Measurements from ENCODE around the gene FCHO1. TPM values are rescaled to one million over a fixed set of nuclear protein-coding genes. Genes with fewer than 3 reads are reported as not detected.
"Not testable (repeated sequence)": the region's sequence is repeated elsewhere in the genome, so short reads cannot be mapped to it uniquely, and the experiment has no call there.

The FCHO1 gene
- total RNA-seq, 2 experiments from 2014 or later: 36.9 to 38.5 TPM

DNA sequence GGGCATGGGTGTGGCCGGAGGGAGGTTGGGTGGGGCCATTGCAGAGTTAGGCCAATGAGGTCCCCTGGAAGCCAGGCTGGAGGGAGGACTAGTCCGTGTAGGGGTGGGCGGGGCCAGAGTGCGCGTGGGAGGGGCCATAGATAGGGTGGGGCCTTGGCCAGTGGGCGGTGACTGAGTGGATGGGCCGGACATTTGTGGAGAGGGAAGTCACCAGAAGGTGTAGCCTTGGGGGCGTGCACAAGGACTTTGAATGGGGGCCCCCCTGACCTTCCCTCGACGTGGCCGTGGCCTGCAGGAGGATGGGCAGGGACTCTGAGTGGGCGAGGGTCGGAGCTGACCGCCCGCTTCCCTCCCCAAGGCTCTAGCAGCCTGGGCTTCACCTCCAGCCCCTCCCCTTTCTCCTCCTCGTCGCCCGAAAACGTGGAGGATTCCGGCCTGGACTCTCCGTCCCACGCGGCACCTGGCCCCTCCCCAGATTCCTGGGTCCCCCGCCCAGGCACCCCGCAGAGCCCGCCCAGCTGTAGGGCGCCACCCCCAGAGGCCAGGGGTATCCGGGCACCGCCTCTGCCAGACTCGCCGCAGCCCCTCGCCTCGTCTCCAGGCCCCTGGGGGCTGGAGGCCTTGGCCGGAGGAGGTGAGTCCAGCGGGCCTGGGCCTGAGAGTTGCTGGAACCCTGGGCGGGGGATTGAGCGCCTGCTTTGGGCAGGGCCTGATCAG lies 27.1 kb downstream of the FCHO1 start:
- ChIA-PET CTCF (no interaction called here), POLR2A (interaction anchor here (0.6 kb wide), 1 partner anchor 440 kb away, joined by 4 read pairs; no protein-coding TSS in a partner anchor)

DNA sequence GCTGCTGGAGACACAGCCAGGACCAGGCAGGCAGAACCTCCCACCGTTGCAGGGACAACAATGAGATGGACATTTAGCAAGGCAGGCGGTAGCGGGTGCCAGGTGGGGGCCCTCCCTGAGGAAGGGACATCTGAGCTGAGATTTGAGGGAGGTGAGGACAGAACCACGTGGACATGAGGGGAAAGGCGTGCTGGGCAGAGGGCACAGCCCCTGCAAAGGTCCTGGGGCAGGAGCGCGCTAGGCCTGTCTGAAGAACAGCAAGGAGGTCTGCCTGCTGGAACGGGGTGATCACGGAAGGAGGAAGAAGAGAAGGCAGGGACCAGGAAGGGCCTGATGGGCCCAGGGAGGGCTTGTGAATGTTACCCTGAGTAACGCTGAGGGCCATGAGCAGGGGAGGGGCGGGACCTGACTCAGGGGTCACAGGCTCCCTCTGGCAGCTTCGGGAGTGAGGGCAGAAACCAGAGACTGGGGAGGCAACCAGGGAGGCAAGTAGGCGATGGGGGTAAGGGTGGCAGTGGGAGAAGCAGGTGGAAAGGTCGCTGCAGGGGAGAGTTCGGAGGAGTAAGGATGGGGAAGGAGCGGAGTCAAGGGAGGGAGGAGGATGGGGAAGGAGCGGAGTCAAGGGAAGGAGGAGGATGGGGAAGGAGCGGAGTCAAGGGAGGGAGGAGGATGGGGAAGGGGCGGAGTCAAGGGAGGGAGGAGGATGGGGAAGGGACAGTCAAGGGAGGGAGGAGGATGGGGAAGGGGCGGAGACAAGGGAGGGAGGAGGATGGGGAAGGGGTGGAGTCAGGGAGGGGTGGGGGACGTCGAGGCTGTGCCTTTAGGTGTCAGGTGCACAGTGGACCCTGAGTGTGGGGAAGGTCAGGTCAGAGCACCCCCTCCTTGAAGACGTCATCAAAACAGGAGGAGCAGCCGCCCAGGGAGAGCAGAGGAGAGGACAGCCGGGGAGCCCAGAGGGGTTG lies 28.0 kb downstream of the FCHO1 start:
- CTCF ChIA-PET: interaction anchor here (1.3 kb wide), 1 partner anchor 98 kb away, joined by 4 read pairs; no protein-coding TSS in a partner anchor
- POLR2A ChIA-PET: no interaction called here

DNA sequence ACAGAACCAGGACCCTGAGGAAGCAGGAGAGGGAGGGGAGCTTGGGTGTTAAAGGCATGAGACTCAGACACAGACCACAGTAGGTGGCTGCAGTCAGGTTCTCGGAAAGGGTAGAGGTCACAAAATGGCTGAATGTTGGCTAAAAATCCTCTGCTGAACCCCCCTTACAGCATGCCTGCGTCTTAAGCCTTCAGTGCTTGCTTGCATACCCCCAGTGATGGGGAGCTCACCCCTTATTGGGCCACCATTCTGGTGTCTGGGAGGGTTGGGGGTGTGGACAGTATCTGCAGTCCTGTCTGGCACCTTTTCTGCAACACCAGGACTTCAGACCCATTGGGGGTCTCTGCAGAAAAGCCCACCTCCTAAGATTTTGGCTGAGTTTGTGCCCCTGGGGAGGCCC lies 29.5 kb downstream of the FCHO1 start:
- ChIA-PET POLR2A (interaction anchor here (0.6 kb wide), 1 partner anchor 911 kb away, joined by 3 read pairs; no protein-coding TSS in a partner anchor), CTCF (interaction anchor here (1.3 kb wide), 1 partner anchor 99 kb away, joined by 4 read pairs; no protein-coding TSS in a partner anchor)

DNA sequence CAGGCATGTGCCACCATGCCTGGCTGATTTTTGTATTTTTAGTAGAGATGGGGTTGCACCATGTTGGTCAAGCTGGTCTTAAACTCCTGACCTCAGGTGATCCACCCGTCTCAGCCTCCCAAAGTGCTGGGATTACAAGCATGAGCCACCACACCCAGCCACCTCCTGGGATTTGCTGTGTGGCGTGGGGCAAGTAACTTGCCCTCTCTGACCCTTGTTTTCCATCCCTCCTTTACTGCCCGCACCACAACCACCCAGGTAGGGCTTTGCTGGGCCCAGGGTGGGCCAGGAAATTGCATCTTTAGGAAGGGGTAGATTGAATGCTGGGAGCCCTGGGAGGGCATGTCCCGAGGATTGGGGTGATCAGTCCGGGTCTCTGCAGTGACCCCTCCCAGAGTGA lies 32.4 kb downstream of the FCHO1 start:
- POLR2A ChIA-PET: not testable (repeated sequence)
- CTCF ChIA-PET: interaction anchor here (0.6 to 2.6 kb wide), 10 partner anchors 17 to 622 kb away, joined by 3 to 6 read pairs (median 4); partner anchors contain the start of gene RPL18A

DNA sequence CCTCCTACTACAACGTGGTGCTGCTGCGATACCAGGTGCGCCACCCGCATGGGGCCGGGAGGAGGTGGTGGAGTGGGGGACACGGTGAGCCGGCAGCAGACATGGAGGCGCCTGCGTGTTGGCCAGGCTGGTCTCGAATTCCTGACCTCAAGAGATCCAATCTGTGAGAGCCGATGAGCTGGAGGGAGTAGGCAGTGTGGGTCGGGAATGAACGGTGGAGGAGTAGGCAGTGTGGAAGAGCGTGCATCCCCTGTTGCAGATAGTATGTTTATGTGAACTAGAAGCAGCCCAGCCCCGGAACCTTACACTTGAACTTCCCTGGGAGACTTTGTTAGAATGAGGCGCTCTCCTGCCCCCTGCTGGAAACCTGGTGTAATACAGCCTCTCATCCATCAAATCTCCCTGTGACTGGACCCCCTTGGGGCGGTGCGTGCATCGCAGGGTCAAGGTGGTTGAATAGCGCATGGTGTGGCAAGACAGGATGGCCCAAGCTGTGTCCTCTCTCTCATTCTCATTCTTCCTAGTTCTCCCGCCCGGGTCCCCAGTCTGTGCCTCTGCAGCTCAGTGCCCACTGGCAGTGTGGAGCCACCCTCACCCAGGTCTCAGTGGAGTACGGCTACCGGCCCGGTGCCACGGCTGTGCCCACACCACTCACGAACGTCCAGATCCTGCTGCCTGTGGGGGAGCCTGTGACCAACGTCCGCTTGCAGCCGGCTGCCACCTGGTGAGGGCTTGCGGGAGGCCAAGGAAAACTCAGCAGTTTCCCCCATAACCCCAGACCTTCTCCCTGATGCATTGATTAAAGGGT lies 33.1 kb downstream of the FCHO1 start:
- CTCF ChIA-PET: interaction anchor here (0.8 to 2.6 kb wide), 13 partner anchors 18 to 162 kb away, joined by 3 to 6 read pairs (median 3); partner anchors contain the start of gene RPL18A
- POLR2A ChIA-PET: no interaction called here

DNA sequence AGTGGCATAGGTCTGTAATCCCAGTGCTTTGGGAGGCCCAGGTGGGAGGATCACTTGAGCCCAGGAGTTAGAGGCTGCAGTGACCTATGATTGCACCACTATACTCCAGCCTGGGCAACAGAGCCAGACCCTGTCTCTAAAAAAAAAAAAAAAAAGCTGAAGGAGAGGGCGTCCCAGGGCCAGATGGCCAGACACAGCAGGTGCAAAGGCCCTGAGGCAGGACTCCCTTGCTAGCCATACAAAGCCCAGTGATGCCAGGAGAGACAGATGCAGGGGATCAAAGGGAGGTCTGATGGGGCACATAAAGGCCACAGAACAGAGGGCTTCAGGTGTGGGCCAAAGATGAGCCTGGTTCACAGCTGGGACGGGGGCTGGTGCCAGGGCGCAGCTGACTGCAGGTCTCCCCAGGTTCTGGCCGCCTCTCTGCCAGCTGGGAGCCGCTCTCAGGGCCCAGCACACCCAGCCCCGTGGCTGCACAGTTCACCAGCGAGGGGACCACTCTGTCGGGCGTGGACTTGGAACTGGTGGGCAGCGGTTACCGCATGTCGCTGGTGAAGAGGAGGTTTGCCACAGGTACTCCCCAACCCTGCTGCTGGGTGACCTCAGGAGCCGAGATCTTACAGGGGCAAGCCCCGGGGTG lies 36.1 kb downstream of the FCHO1 start:
- ChIA-PET CTCF (interaction anchor here (0.7 kb wide), 1 partner anchor 22 kb away, joined by 3 read pairs; no protein-coding TSS in a partner anchor), POLR2A (interaction anchor here (0.7 kb wide), 2 partner anchors 41 to 252 kb away, joined by 3 read pairs; no protein-coding TSS in a partner anchor)

DNA sequence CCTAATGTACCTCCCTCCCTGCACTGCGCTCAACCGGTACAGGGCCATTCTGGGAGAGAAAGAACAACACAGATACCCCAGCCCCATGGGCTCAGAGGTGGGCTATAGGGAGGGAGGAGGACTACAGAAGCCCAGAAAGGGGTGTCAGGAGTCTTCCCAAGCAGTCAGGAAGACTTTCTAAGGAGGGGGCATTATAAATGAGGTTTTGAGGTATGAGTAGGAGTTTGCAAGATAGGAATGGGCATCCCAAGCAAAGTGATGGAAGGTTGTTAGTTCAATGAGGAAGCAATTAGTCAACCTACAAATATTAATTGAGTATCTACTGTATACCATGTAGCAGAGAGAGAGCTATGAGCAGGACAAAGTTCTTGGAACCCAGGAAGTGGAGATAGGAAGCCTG lies 37.4 kb downstream of the FCHO1 start:
- ChIA-PET POLR2A (no interaction called here), CTCF (no interaction called here)

DNA sequence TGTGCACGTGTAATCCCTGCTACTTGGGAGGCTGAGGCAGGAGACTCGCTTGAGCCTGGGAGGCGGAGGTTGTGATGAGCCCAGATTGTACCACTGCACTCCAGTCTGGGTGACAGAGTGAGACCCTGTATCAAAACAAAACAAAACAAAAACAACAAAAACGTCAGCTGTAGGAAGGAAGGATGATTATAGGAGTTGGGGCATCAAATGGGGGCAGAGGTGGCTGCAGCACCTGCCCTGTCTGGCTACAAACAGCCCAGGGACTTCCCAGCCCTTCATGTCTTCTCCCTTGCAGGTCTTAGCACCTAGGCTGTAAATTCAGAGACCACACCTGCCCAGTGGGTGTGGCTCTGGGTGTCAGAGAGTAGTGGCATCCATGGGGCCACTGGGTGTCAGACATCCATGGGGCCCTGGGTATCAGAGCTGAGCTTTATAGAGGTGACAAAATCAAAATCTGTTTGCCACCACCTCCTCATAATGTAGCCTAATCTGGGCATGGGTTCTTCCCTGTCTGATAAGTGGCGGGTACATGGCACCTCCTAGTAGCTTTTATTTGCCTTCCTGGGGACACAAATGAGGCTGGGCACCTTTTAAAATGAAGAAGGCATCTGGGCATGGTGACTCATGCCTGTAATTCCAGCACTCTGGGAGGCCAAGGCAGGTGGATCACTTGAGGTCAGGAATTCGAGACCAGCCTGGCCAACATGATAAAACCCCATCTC lies 38.9 kb downstream of the FCHO1 start:
- CTCF ChIA-PET: interaction anchor here (0.6 kb wide), 1 partner anchor 14 kb away, joined by 3 read pairs; no protein-coding TSS in a partner anchor
- POLR2A ChIA-PET: no interaction called here

DNA sequence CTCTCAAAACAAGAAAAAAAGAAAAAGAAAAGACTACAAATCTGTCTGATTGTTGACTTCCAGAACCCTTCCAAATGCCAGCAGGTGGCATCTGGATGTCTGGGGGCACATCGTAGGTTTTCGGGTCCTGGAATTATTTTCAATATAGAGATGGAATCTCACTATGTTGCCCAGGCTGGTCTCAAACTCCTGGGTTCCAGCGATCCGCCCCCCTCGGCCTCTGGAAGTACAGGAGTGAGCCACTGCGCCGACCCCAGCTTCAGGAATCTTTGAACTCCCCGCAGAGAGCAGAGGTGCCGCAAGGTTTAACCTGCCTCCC lies 43.1 kb downstream of the FCHO1 start:
- ChIA-PET CTCF (interaction anchor here (1.3 kb wide), 1 partner anchor 11 kb away, joined by 3 read pairs; no protein-coding TSS in a partner anchor), POLR2A (no interaction called here)

DNA sequence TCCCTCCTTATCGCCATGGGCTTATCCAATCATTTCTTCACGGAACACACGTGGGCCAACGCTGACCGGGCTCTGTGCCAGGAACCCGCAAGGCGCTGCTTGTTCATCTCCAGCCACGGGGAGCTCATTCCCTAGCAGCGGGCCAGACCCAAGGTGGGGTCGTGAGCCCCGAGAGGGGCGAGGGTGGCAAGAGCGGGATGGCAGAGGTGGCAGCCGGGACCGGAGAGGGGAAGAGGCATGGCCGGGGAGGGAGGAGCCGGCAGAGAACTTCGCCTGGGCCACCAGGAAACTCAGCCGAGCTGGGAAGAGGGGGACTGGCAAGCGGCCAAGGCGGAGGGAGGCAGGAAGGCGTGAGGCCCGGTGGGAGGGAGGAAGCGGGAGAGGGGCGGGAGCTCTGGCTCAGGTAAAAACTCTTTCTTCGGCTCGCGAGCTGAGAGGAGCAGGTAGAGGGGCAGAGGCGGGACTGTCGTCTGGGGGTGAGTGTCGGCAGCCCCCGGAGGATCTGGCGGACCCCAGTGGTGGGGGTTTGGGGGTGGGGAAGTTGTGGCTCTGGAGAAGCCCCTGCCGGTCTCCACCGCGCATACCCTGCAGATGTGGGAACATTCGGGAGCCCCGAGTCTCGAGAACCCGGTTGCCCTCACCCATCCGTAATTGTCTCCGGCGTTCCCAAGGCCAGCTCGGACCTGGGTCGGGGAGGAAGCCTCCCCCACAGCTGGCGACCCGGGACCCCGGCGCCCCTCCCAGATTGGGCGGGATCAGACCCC lies 43.6 kb downstream of the FCHO1 start, which contains the start of gene B3GNT3:
B3GNT3 (plus strand) TSS at position 408 of the 764 bp plus-strand sequence. CDS start 12,670 bp downstream, outside the sequence.
- POLR2A ChIA-PET: no interaction called here
- CTCF ChIA-PET: interaction anchor here (1.1 to 1.7 kb wide), 4 partner anchors 10 to 65 kb away, joined by 3 to 5 read pairs (median 3); partner anchors contain the start of gene RPL18A

DNA sequence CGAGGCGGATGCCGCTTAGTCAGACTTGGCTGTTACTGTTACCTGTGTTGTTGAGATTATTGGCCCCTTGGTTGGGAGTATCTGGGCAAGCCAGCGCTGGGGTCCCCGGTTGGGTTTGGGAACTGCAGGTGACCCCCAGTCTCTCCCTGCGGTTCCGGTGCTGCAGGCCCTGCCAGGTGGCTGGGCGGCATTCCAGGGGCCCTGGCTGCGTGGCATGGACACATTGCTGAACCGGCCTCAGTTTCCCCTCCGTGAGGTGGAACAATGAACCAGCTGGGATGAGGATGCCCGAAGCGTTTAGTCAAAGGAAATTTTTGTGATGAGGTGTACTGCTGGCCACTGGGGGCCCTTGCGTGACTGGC lies 44.2 kb downstream of the FCHO1 start:
- ChIA-PET CTCF (interaction anchor here (1.1 to 1.7 kb wide), 4 partner anchors 10 to 64 kb away, joined by 3 to 5 read pairs (median 3); partner anchors contain the start of gene RPL18A), POLR2A (no interaction called here)

DNA sequence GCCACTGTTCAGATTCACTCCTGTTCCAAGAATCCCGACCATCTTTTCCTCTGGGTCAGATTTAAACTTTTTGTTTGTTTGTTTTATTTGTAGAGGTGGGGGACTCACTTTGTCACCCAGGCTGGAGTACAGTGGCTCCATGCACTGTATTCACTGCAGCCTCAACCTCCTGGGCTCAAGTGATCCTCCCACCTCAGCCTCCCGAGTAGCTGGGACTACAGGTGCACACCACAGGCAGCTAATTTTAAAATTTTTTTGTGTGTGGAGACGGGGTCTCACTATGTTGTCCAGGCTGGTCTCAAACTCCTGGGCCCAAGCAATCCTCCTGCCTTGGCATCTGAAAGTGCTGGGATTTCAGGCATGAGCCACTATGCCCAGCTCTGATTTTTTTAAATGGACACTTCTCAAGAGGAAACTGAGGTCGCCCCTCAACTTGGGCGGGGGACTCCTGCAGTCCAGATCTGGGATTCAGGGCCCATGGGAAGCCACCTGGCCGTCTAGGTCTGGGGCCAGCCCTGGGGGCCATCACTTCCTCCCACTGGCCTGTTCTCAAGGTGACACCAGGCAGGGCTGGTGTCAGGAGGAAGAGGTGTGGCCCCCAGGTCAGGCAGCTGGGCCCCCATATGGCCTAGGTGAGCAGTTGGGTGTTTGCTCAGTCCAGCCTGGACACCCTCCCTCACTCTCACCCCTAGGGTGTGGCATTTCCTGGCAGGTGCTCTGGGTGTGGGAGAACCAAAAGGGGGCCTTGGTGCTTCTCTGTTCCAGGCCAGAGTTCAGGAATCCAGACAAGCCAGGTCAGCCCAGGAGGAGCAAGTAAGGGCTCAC lies 44.9 kb downstream of the FCHO1 start:
- CTCF ChIA-PET: interaction anchor here (0.6 to 1.7 kb wide), 2 partner anchors 11 to 59 kb away, joined by 3 to 5 read pairs; no protein-coding TSS in a partner anchor
- POLR2A ChIA-PET: no interaction called here

DNA sequence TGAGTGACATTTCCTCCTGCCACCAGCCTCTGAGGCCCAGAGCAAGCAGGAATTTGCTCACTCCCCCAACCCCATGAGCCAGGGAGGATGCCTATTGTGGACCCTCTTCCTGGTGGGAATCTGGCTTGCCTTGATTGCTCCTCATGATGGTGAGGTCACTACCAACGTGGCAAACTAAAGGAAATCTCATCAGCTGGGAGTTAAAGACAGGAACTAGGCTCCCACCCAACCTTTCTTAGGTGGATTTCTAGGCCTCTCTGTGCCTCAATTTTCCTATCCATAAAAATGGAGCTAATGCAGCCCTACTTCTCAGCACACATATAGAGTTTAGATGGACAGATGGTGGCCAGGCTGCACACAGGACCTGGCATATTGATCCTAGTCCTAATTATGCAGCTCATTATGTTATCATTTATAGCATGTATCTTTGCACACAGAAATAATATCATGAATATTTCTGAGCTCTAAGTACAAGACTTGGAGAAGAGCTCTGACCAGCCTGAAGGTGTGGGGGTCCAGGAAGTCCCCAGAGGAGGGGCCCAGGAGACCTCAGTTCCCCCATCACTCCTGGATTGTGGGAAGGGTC lies 45.7 kb downstream of the FCHO1 start:
- ChIA-PET POLR2A (no interaction called here), CTCF (no interaction called here)

DNA sequence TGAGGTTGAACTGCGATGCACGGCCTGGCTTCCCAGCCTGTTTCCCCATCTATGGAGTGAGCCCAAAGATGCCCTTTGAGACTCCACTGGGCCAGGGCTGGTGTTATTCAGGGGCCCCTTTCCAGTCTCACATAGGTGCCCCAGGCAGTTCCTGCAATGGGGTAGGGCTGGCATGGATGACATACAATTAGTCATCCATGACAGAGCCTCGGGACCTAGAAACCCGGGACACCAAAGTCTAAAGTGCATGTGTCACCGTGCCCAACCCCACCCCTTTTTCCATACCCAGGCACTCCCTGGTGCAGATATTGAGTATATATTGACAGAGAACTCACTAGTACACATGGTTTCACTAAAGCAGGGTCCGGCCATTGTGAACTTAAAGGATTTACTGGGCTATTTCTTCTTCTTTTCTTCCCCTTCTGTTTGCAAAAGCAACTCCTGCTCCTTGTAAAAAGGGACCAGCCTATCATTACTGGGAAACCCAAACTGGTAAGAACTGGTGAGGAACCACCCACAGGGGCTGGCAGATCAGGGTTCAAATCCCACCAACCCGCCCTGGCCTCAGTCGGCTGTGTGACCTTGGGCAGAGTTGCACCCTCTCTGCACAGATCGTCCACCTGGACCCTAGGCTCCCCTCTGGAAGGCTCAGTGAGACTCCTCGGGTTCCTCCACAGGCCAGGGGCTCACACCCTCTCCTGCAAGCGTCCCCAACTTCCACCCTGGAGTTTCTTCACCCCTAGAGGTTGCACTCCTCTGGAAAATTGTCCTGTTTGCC lies 46.3 kb downstream of the FCHO1 start:
- POLR2A ChIA-PET: no interaction called here
- CTCF ChIA-PET: no interaction called here

DNA sequence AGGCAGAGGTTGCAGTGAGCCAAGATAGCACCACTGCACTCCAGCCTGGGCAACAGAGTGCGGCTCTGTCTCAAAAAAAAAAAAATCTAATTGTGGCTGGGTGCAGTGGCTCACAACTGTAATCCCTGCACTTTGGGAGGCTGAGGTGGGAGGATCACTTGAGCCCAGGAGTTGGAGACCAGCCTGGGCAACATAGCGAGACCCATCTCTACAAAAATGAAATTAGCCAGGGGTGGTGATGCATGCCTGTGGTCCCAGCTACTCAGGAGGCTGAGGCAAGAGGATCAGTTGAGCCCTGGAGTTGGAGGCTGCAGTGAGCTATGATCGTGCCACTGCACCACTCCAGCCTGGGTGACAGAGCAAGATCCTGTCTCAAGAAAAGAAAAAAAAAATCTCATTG lies 47.3 kb downstream of the FCHO1 start:
- POLR2A ChIA-PET: not testable (repeated sequence)
- CTCF ChIA-PET: interaction anchor here (0.6 to 0.7 kb wide), 2 partner anchors 14 to 94 kb away, joined by 3 to 4 read pairs; no protein-coding TSS in a partner anchor

Data from activated CD8-positive, alpha-beta memory T cell treated with anti-CD3 and anti-CD28 coated beads for 36 hours (primary cell).